Esophagus squamous epithelium (tissue), 4 donors: ENCODE data around the gene PAK1IP1.

Experiments
- CTCF ChIP-seq, 6 experiments: fragments of 450-650 bp in 4 of 6; fragments of 200-600 bp in 2 of 6; sonication (generic) in 2 of 6; IDR thresholded peaks; one replicate each; pipeline ENCODE4 v1.5.1; 2016 to 2019; ENCODE audit warnings: antibody characterized with exemption in 6 of 6, mild to moderate bottlenecking in 4 of 6, moderate library complexity in 4 of 6
- POLR2A ChIP-seq, 4 donors: fragments of 450-650 bp; IDR thresholded peaks; one replicate each; pipeline ENCODE4 v1.6.1; 2017; ENCODE audit warnings: antibody characterized with exemption in 4 of 4, mild to moderate bottlenecking in 4 of 4, moderate library complexity in 3 of 4

DNA sequence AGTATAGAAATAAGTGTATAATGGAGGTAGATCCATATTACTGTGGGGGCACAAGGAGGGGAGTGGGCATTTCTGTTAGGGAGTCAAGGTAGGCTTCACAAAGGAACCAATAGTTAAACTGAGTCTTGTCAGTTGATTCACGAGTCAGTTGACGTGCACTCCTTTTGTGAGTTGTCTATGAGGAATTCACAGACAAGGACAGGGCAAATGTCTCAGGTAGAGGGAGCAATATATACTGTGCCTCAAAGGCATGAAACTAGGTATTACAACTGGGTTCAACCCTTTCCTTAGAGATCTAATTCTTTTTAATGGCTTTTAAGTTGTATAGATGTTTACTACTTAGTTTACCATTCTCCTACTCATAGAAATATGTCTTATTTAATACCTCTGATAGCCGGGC is 39.1 kb downstream of the PAK1IP1 start:
- TF ChIP-seq CTCF (IDR thresholded peaks at IDR 0.05) = no peak
- TF ChIP-seq POLR2A (IDR thresholded peaks at IDR 0.05) = no peak
